ENCODE data around the gene CYFIP1.

The CYFIP1 gene

GRCh38 chr15:22967084-22967770 lies 12.9 kb downstream of the CYFIP1 start:
- H3K9ac ChIP-seq = no peak overlapping the region
- TF ChIP-seq CTCF (conservative IDR thresholded peaks at IDR 0.05; ENCODE audit: low read depth, low read length) = no peak
- H3K4me3 ChIP-seq (IDR thresholded peaks at IDR 0.05; ENCODE audit: insufficient read depth, low read depth, low read length) = no peak overlapping the region
- no peak overlapping the region for H3K4me2 ChIP-seq
- no peaks in the 10 kb centered on the region for H3K36me3 ChIP-seq (ENCODE audit: insufficient read depth)
- H2AFZ ChIP-seq (ENCODE audit: low read depth) = no peak overlapping the region
- peaks cover 4% of the 10 kb centered on the region for H3K4me1 ChIP-seq (ENCODE audit: low read depth, poor library complexity, severe bottlenecking)
- H3K79me2 ChIP-seq (ENCODE audit: insufficient read depth, low read depth) = peaks cover 77% of the 10 kb centered on the region
- no peaks in the 10 kb centered on the region for H3K27me3 ChIP-seq (ENCODE audit: insufficient read depth, low read depth)
- no peak overlapping the region for H3K27ac ChIP-seq
- H4K20me1 ChIP-seq (ENCODE audit: insufficient read depth) = no peaks in the 10 kb centered on the region

- Histone ChIP-seq H3K36me3 (ENCODE audit: insufficient read depth) (no peaks in the 10 kb centered on the region), H3K4me1 (ENCODE audit: low read depth, poor library complexity, severe bottlenecking) (no peaks in the 10 kb centered on the region), H3K9ac (no peak overlapping the region), H4K20me1 (ENCODE audit: insufficient read depth) (no peaks in the 10 kb centered on the region), H3K4me3 (IDR thresholded peaks at IDR 0.05; ENCODE audit: insufficient read depth, low read depth, low read length) (no peak overlapping the region), H2AFZ (ENCODE audit: low read depth) (no peak overlapping the region), H3K4me2 (no peak overlapping the region), H3K79me2 (ENCODE audit: insufficient read depth, low read depth) (peaks cover 74% of the 10 kb centered on the region), H3K27me3 (ENCODE audit: insufficient read depth, low read depth) (no peaks in the 10 kb centered on the region), H3K27ac (no peak overlapping the region)
- TF ChIP-seq CTCF (conservative IDR thresholded peaks at IDR 0.05; ENCODE audit: low read depth, low read length) = no peak
Measured at GRCh38 chr15:22966321-22967083, 13.7 kb downstream of the CYFIP1 start.

GRCh38 chr15:22963641-22964040 lies 16.5 kb downstream of the CYFIP1 start:
- Histone ChIP-seq H3K36me3 (ENCODE audit: insufficient read depth) (no peaks in the 10 kb centered on the region), H3K4me2 (no peak overlapping the region), H3K27ac (no peak overlapping the region), H3K4me1 (ENCODE audit: low read depth, poor library complexity, severe bottlenecking) (peaks cover 7% of the 10 kb centered on the region), H3K9ac (no peak overlapping the region), H4K20me1 (ENCODE audit: insufficient read depth) (no peaks in the 10 kb centered on the region), H3K79me2 (ENCODE audit: insufficient read depth, low read depth) (peaks cover 58% of the 10 kb centered on the region), H2AFZ (ENCODE audit: low read depth) (no peak overlapping the region), H3K27me3 (ENCODE audit: insufficient read depth, low read depth) (no peaks in the 10 kb centered on the region), H3K4me3 (IDR thresholded peaks at IDR 0.05; ENCODE audit: insufficient read depth, low read depth, low read length) (no peak overlapping the region)
- TF ChIP-seq CTCF (conservative IDR thresholded peaks at IDR 0.05; ENCODE audit: low read depth, low read length) = no peak

- Histone ChIP-seq H2AFZ (ENCODE audit: low read depth) (no peak overlapping the region), H3K27ac (no peak overlapping the region), H3K4me3 (IDR thresholded peaks at IDR 0.05; ENCODE audit: insufficient read depth, low read depth, low read length) (no peak overlapping the region), H3K79me2 (ENCODE audit: insufficient read depth, low read depth) (peaks cover 58% of the 10 kb centered on the region), H3K4me1 (ENCODE audit: low read depth, poor library complexity, severe bottlenecking) (peaks cover 12% of the 10 kb centered on the region), H3K27me3 (ENCODE audit: insufficient read depth, low read depth) (no peaks in the 10 kb centered on the region), H4K20me1 (ENCODE audit: insufficient read depth) (no peaks in the 10 kb centered on the region), H3K9ac (no peak overlapping the region), H3K36me3 (ENCODE audit: insufficient read depth) (no peaks in the 10 kb centered on the region), H3K4me2 (no peak overlapping the region)
- TF ChIP-seq CTCF (conservative IDR thresholded peaks at IDR 0.05; ENCODE audit: low read depth, low read length) = no peak
Measured at GRCh38 chr15:22962611-22963010, 17.6 kb downstream of the CYFIP1 start.

Data from KMS-11 (cell line).